HG03159 (cell line): ENCODE data around the gene SIRPA.

Experiments used
- ATAC-seq: cut with Tn5 transposase; IDR thresholded peaks from one replicate; pipeline ENCODE4 v1.9.1; 2021; ENCODE audit warnings: mild to moderate bottlenecking, moderate library complexity; ENCODE audit not compliant: unreplicated experiment

The SIRPA gene

DNA sequence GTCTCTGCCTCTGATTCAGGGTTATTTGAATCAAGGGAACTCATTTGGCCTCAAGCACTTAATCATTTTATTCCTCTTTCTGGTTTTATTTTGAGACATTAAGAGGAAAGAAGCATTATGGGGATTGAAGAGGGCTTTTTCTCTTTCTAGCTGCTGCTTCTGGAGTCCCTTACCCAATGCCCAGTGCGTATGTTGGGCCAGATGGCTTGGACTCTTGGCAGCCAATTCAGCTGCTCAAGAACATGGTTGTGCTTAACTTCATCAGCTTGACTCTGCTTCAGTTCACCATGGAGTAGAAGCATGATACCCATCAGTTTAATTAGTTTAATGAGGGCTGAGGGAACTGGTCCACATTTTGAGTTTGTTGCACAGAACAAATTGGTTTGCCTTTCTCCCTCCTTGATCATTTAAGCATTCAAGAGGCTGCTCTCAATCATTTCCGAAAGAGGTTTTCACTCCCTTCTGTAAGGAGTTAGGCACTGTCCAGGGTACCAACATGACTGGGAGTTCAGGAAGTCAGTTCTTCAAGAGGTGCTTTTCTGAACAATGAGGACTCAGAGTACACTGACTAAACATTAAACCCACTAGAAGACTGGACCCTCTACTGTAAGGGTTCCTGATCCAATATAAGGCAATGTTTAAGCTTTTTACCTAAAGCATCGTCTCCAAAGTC is 84.0 kb downstream of the SIRPA start:
- no peak for ATAC-seq

DNA sequence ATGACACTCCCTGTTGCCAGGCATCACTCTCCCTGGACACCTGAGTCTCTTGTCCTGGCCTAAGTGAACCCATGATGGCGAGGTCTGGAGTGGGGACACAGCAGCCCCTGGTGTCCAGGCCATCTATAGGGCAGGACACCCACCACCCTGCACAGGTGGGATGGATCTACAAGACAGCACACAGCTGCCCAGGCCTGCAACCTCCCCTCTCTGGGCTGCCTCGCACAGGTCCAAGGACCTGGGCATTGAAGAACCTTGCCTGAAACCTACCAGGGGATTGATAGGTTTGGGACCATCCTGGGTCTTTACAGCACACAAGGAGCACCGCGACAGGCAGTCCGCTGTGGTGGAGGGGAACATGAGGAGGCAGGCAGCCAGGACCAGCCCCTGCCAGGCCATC is 87.5 kb downstream of the SIRPA start:
- no peak for ATAC-seq

DNA sequence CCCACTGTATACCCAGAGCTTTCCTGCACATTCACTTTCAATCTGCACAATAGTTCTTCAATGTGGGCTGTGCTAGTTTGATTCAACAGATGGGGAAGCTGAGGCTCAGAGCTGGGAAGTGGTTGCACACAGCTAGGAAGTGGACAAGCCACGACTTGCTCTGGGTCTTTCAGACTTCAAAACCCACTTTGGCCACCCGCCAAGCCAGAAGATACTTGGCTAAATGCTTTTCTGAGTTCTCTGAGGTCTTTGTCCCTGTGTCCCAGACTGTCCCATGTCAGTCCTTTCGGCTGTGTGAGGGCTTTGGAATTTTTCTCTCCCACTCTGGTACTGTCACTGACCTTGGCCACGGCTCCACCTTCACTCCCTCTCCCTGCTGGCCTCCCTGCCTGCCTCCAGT is 88.1 kb downstream of the SIRPA start:
- ATAC-seq = no peak

DNA sequence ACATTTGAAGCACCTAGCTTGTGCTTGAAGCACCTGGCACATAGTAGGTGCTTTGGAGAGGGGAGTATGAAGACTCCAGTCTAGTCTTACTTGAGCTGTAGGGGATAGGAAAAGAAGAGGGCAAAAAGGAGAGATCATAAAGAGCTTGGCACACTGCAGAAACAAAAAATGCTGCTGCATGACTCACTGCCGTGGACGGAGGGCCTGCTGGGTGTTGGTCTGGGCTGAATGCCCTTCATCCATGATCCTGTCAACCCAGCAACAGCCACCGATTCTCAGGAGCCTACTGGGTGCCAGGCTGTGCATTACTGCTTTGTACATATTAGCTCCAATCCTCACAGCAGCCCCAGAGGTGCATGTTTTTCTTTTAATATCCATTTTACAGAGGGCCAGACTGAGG is 92.6 kb downstream of the SIRPA start:
- ATAC-seq = no peak
